HS-27A (cell line): ENCODE measurements around the gene TEX9.

Experiments
- DNase-seq: peaks from one replicate; pipeline ENCODE4 v3.0.0-alpha.2; 2012; ENCODE audit warnings: low read depth, missing footprints

Gene TEX9

DNA sequence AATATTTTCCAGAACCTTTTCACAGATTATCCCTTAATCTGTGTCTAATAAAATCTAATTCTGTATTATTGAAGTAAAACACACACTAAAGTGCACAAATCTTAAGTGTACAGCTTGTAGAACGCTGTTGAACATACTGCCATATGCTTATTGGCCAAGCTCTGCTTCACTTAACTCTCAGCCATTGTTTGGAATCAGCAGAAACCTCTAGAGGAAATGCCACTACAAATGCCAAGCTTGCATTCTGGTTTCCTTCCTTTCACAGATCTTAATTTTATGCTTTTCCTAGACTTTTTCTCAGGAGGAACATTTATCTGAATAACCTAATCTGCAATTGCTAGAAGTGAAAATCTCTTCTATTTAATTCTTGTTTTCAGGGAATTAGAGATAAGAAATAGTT lies 89.6 kb downstream of the TEX9 start:
- no peak for DNase-seq

DNA sequence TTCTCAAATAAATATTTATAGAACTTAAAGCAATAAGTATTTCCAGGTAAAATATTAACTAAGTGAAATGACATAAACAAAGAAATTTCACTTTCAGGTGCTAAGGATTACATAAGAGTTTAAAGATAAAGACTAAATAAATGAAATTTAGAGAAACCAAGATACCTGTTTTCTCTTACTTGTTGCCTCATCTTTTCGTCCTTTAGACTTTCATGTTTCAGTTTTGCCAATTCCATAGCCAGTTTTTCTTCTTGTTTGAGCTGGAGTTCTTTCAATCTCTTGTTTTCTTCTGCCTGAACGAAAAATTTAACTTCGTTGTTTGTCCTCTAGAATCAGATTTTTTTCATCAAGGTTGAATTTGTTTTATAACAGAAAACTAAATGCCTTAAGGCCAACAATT lies 91.0 kb downstream of the TEX9 start:
- DNase-seq = no peak

DNA sequence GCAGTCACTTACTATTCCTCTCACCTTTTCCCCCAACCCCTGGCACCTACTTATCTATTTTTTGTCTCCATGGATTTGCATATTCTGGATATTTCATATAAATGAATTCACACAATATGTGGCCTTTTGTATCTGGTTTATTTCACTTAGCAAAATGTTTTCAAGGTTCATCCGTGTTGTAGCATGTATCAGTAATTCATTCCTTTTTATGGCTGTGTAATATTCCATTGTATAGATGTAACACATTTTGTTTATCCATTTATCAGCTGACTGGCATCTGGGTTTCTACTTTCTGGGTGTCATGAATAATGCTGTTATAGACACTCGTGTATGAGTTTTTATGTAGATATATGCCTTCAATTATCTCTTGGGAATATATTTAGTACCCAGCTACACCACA lies 93.9 kb downstream of the TEX9 start:
- DNase-seq = no peak

DNA sequence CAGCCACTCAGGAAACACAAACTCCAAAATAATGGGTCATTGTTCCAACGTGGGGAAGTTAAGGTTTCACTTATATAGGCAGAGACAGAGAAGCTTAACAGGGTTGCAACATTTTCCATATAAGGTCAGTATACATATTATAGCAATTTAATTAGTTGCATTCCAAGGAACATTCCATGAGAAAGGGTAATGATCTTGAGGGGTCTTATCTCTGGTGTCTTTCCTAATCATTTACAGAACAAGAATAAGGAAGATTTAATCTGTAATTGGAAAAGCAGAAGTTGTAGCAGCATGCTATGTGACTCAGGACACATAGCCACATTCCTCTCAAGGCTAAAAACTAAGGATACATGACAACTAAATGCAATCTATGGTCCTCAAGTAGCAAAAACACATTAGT lies 94.8 kb downstream of the TEX9 start:
- no peak for DNase-seq

DNA sequence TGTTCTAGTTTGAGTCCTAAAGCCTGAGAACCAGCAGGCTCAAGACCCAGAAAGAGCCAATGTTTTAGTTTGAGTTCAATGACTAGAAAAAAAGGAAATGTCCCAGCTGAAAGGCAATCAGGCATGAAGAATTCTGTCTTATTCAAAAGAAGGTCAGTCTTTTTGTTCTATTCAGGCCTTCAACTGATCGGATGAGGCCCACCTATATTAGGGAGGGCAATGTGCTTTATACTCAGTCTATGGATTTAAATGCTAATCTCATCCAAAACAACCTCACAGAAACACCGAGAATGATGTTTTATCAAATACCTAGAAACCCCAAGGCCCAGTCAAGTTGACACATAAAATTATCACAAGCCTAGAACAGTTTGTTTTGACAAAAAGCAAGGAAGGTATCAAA lies 95.7 kb downstream of the TEX9 start:
- no peak for DNase-seq

DNA sequence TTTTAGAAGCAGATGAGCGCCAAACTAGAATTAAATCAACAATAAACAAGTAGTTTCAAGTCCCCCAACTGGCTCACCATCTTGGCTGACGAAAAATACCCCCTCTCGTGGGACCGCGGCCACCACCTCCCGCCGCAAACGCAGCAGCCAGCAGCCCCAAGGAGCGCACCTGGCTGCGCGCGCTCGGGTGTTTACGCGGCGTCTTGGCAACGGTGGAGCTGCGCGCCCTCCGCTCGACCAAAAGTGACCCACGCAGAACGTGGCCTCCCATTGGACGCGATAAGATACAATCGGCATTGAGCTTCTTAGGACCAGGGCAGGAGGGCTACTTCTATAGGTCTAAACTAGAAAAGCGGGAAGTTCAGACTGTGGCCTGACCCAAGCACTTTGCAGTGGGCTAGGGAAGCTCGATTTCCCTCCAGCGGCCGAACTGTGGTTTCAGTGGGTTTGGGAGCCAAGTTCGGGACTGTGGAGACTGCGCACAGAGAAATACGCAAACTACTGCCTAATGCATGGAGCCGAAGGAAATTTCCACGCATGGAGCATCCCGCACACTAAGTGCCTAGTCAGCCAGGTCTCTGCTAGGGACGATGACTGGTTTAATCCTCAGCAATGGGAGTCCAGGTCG lies 99.8 kb downstream of the TEX9 start, which contains the start of gene MNS1:
MNS1 (minus strand) TSS at position 245 of the 628 bp plus-strand sequence; CDS start at position 80, 165 bp downstream.
- DNase-seq = peak; percentile 96

DNA sequence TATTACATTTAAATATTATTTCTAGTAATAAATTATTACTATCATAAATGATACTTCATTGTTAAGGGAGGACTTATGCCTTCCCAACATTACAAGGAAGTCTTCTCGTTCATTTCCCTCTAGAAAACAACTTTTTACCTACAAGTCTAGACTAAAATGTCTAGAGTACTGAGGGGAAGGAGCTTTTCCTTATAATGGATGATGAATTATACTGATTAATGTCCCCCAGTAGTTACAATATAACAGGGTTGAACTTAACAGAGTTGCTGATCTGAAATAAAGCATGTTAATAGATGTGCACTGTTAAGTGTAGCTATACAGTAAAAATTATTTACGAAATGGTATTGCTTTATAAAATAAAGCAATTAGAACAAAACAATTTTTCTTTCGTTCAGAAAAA lies 102.4 kb downstream of the TEX9 start:
- no peak for DNase-seq

DNA sequence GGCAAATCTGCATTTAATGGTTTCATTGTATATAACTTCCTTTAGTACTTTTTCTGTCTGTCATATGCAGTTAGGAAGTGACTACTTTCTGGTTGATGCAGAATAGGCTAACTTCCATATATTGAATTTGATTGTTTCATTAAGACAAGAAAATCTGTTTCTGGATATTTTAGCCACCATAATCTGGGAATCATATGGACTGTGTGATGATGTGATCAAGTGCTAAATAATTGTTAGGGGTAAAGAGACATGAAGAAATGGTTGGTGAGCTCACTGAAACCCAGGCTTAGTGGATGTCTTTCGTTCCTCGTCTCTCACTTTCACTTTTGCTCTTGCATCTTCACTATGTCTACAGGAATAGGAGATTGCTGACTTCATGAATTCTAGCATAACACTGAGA lies 103.2 kb downstream of the TEX9 start:
- no peak for DNase-seq

DNA sequence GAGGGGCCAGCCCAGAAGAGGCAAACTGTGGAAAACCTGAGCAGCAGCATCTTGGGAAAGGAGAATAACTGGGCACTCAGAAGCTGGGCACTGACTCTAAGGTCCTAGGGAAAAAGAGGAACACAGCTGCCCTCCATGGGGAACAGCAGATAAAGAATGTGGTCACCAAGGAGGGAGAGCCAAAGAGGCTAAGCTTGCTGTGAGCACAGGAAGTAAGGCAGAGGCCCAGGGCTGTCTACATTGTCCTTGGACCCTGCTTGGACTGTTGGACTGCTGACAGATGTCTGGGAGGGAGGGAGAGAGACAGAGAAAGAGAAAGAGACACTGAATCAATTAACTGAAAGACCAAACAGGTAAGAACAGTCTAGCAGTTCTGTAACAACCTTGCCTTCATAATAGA lies 104.3 kb downstream of the TEX9 start:
- no peak for DNase-seq

DNA sequence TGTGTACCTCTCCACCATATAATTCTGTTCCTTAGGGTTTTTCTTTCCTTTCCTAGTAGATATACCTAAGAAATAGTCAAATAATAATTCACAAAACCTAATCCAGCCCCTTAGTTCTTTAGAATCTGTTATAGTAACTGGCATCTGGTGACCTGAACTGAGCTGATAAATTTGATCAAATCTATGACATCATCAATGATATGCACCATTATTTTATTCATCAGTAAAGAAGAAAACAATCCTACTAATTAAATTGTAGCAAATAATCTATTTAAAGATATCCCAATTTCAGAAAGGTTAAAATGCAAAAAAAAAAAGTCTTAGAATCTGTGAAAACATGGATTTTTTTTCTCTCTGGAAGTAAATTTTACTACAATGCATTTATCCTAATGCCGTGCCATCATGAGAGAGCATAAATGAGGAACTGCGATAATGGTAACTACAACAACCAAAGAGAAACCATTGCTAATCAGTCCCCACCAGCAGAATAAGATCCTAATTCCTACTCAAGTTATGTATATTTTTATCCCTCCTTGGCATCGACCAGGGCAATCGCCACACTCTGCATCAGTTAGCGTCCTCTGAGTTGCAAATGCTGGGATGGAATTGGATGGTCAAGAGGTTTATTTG lies 106.3 kb downstream of the TEX9 start:
- DNase-seq = no peak

DNA sequence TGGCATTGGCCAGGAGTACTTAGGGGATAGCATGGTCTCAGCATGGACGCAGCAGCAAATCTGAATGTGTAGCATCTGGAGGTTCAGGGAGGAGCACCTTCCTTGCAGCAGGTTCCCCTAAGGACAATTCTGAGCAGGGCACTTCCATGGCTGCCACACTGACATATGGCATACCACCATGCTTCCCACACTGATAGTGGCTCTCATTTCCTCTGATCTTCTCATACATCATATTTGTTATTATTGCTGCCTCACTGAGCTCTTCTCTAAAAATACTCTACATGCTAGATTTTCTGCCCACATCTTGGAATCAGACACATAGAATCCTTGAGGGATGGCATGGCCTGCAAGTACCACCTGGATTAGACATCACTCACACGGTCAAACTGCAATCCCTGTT lies 107.1 kb downstream of the TEX9 start:
- DNase-seq = no peak

DNA sequence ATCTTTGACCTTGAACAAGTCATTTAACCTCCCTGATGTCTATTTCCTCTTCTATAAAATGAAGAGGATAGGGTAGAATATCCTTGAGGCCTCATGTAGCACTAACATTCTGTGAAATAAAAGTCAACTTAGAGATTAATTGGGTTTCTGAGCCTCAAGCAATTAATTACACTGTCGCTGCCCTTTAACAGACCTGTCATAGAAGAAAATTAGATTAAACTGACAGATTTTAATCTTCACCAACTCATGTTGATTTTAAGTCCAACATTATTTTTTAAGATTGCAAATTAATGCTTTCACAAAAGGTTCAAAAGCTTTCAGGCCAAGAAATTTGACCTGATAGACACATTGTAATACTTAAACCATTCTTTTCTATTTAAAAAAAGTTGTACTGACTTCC lies 107.8 kb downstream of the TEX9 start:
- no peak for DNase-seq

DNA sequence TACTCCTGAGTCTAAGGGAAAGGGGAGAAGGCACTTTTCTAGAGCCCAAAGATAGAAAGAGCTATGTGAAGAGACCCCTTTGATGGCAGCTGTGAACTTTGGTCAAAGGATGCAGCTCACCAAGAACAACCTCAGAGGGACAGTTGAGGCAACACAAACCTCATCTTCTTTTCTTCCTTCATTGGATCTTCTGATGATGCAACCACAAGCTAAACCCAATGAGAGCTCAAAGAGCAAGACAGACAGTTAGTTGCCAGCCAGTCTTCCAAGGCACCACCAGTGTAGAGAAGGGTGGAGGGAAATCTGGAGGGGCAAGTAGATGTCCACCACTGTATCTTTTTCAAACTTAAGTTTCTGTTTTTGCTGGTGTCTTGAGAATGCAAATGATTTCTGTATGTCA lies 110.1 kb downstream of the TEX9 start:
- no peak for DNase-seq
